DND-41 (cell line): Measurements from ENCODE around the gene ZBTB39.

ENCODE experiments used
- ATAC-seq: fragments of 200-7000 bp; cut with Tn5 transposase; 3 replicates; pipeline ENCODE4 v1.9.1; 2021; ENCODE audit warnings: low read depth; ENCODE audit not compliant: insufficient read depth
- DNase-seq: peaks from one replicate; pipeline ENCODE4 v3.0.0-alpha.2; 2020
- H2AFZ ChIP-seq: 2 replicates; pipeline ENCODE4 v1.6.0; 2012; ENCODE audit warnings: low read depth, low read length
- H3K27ac ChIP-seq: 2 replicates; pipeline ENCODE4 v1.5.1; 2012; ENCODE audit warnings: low read length, inconsistent platforms
- H3K27me3 ChIP-seq: fragments of 200-600 bp; sonication (generic); 2 replicates; pipeline ENCODE4 v1.6.0; 2012; ENCODE audit warnings: low read length, mild to moderate bottlenecking, inconsistent platforms; ENCODE audit not compliant: insufficient read depth, poor library complexity
- H3K36me3 ChIP-seq: 2 replicates; pipeline ENCODE4 v1.5.1; 2012; ENCODE audit warnings: low read length, inconsistent platforms; ENCODE audit not compliant: insufficient read depth
- H3K4me1 ChIP-seq: 2 replicates; pipeline ENCODE4 v1.5.1; 2012; ENCODE audit warnings: mild to moderate bottlenecking, low read length; ENCODE audit not compliant: insufficient read depth
- H3K4me2 ChIP-seq: 2 replicates; pipeline ENCODE4 v1.6.0; 2012; ENCODE audit warnings: mild to moderate bottlenecking, moderate library complexity, low read length, inconsistent platforms; ENCODE audit not compliant: insufficient read depth
- H3K4me3 ChIP-seq, 2 experiments: fragments of 200-600 bp in 1 of 2; shearing (Covaris generic) in 1 of 2; 2 replicates each; pipeline ENCODE4 v1.5.1; 2012 to 2016; ENCODE audit warnings: inconsistent platforms in 2 of 2, low read length in 2 of 2, mild to moderate bottlenecking in 2 of 2, low read depth in 1 of 2, moderate library complexity in 1 of 2
- H3K79me2 ChIP-seq: 2 replicates; pipeline ENCODE4 v1.6.0; 2012; ENCODE audit warnings: low read length, inconsistent platforms; ENCODE audit not compliant: insufficient read depth
- H3K9ac ChIP-seq: 2 replicates; pipeline ENCODE4 v1.6.0; 2012; ENCODE audit warnings: low read depth, mild to moderate bottlenecking, inconsistent platforms, low read length, moderate library complexity
- H3K9me3 ChIP-seq: 2 replicates; pipeline ENCODE4 v1.5.1; 2012; ENCODE audit warnings: low read length, moderate library complexity, mild to moderate bottlenecking, inconsistent platforms; ENCODE audit not compliant: insufficient read depth, severe bottlenecking
- H4K20me1 ChIP-seq: 2 replicates; pipeline ENCODE4 v1.6.0; 2012; ENCODE audit warnings: low read length; ENCODE audit not compliant: insufficient read depth
- EZH2 ChIP-seq: IDR thresholded peaks from 3 replicates; pipeline ENCODE4 v1.6.1; 2012; ENCODE audit warnings: borderline replicate concordance, low read depth, mild to moderate bottlenecking, moderate library complexity, low read length, inconsistent platforms; ENCODE audit not compliant: severe bottlenecking
- TF ChIP-seq, protein P1 (sequence below): IDR thresholded peaks from 2 replicates; pipeline ENCODE4 v1.5.1; 2012; ENCODE audit warnings: borderline replicate concordance, low read length, moderate library complexity, mild to moderate bottlenecking; ENCODE audit not compliant: poor library complexity, severe bottlenecking; ENCODE audit errors: extremely low read depth

Gene ZBTB39

DNA sequence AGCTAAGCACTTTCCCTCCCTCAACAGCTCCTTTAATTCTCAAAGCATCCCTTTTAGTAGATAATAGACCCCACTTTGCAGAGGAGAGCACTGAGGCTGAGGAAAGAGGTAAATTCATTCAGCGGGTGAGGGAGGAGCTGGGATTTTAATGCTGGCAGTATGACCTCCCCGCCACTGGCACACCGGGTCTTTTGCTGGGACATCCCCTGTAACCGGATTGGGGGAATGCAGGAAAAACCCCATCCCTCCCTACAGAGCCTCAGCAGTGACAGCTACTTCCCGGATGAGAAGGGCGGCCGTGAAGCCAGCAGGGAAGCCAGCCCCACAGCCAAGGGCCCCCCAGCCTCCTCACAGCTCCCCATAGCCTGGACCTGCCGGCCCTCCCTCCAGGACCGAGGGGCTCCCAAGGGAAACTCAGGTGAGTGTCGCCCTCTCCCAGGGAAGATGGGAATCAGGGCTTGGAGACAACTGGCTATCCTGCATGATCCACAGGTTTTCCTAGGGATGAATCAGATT is 12.1 kb downstream of the ZBTB39 start:
- H3K79me2 ChIP-seq, result no peaks in the 10 kb centered on the region
- TF ChIP-seq, protein P1, sequence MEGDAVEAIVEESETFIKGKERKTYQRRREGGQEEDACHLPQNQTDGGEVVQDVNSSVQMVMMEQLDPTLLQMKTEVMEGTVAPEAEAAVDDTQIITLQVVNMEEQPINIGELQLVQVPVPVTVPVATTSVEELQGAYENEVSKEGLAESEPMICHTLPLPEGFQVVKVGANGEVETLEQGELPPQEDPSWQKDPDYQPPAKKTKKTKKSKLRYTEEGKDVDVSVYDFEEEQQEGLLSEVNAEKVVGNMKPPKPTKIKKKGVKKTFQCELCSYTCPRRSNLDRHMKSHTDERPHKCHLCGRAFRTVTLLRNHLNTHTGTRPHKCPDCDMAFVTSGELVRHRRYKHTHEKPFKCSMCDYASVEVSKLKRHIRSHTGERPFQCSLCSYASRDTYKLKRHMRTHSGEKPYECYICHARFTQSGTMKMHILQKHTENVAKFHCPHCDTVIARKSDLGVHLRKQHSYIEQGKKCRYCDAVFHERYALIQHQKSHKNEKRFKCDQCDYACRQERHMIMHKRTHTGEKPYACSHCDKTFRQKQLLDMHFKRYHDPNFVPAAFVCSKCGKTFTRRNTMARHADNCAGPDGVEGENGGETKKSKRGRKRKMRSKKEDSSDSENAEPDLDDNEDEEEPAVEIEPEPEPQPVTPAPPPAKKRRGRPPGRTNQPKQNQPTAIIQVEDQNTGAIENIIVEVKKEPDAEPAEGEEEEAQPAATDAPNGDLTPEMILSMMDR, result no peak
- TF ChIP-seq EZH2, result no peak
- no peak overlapping the region for H3K4me2 ChIP-seq
- no peak overlapping the region for H2AFZ ChIP-seq
- no peak overlapping the region for H3K27ac ChIP-seq
- peaks cover 14% of the 10 kb centered on the region; the same call in 1 of the 2 replicates for H3K36me3 ChIP-seq
- no peak for ATAC-seq
- H3K9me3 ChIP-seq, result no peaks in the 10 kb centered on the region
- H3K4me1 ChIP-seq, result no peaks in the 10 kb centered on the region
- no peak for DNase-seq
- no peaks in the 10 kb centered on the region for H3K27me3 ChIP-seq
- H3K9ac ChIP-seq, result no peak overlapping the region
- peaks cover 16% of the 10 kb centered on the region; the same call in 1 of the 2 replicates for H4K20me1 ChIP-seq
- no peak overlapping the region for H3K4me3 ChIP-seq

DNA sequence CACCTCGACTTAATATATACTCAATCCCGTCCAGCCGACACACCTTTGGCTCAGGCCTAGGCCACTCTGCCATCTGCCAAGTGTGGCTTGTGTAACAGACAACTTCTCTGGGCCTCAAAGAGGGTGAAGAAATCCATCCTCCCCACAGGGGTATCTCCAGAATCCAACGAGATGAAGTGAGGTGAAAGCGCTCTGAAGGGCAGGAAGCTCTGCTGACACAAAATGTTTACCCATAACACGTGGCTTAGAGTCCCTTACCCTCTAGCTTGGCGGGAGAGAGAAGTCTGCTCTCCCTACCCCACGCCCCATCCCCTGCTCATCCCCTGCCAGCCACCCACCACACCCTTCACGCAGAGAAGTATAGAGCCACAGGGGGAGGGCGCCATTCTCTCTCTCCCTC is 13.0 kb downstream of the ZBTB39 start:
- no peak for DNase-seq
- no peak overlapping the region for H3K9ac ChIP-seq
- ATAC-seq, result peak; percentile 37; the same call in 2 of the 3 replicates

DNA sequence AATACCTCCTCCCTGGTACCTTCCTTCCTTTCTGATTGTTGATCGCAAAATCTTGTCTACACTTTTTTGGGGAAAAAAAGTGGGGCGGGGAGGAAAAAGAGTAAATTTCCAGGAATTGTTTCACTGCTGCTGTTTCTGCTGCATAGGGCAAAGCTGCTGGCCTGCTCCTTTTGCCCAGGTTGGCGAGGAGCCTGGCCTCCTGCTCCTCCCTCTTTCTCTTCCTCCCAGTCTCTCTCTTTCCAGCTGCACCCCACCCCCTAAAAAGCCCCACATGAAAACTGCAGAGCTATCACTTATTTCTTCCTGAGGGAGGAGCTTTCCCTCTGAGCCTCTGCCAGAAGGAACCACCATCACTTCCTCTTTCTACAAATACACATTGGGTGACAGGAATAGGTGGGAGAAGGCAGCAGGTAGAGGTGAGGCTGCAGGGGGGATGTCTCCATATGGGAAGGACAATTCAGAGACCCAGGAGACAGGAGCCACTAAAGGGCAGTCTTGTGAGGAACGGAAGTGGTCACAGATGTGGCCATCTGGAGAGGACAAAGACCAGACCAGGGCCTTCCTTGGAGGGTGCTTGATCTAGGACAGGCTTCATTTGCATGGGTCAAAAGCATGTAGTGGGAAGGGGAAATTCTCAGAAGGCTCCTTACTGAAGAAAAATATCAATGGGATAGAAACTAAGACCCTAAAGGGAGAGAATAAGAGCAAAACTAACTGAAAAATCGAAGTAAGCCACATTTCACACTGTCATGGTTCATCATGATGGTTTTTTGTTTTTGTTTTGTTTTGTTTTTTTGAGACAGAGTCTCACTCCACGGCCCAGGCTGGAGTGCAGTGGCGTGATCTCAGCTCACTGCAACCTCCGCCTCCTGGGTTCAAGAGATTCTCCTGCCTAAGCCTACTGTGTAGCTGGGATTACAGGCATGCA is 14.8 kb downstream of the ZBTB39 start:
- Histone ChIP-seq H3K27me3 (no peaks in the 10 kb centered on the region), H3K79me2 (no peaks in the 10 kb centered on the region), H3K9me3 (no peaks in the 10 kb centered on the region), H4K20me1 (no peaks in the 10 kb centered on the region), H3K4me1 (peaks cover 8% of the 10 kb centered on the region), H3K36me3 (0 out of 2 replicates have a peak, but pooled peaks cover 6% of the 10 kb centered on the region), H3K9ac (no peak overlapping the region), H3K4me3 (no peak overlapping the region), H3K4me2 (no peak overlapping the region), H3K27ac (no peak overlapping the region), H2AFZ (no peak overlapping the region)
- no peak for TF ChIP-seq EZH2
- TF ChIP-seq, protein P1, result no peak
- DNase-seq (no peak), ATAC-seq (no peak)

More for the DNA sequence above, 13.0 kb downstream of the ZBTB39 start:
- H3K9me3 ChIP-seq, result no peaks in the 10 kb centered on the region
- no peak for TF ChIP-seq EZH2
- TF ChIP-seq, protein P1, result no peak
- peaks cover 14% of the 10 kb centered on the region; the same call in 1 of the 2 replicates for H4K20me1 ChIP-seq
- H3K36me3 ChIP-seq, result peaks cover 14% of the 10 kb centered on the region; the same call in 1 of the 2 replicates
- H3K4me2 ChIP-seq, result no peak overlapping the region
- no peaks in the 10 kb centered on the region for H3K4me1 ChIP-seq
- H3K27ac ChIP-seq, result no peak overlapping the region
- no peaks in the 10 kb centered on the region for H3K79me2 ChIP-seq
- no peaks in the 10 kb centered on the region for H3K27me3 ChIP-seq
- no peak overlapping the region for H2AFZ ChIP-seq
- no peak overlapping the region for H3K4me3 ChIP-seq
